Activated CD8-positive, alpha-beta memory T cell treated with anti-CD3 and anti-CD28 coated beads, Interleukin-2, amount 50 U/mL, for 48 hours (primary cell): ENCODE data around the gene ALK.

Experiments used
- DNase-seq: peaks from one replicate; pipeline ENCODE4 v3.0.0-alpha.2; 2020

Gene ALK

GRCh38 chr2:29295845-29296244 is 625.5 kb downstream of the ALK start:
- no peak for DNase-seq

- no peak for DNase-seq
These were observed 627.5 kb downstream of the ALK start for GRCh38 chr2:29293830-29294438.

- no peak for DNase-seq
These were observed 630.9 kb downstream of the ALK start for GRCh38 chr2:29290293-29291047.

- DNase-seq, result no peak
These were observed 636.7 kb downstream of the ALK start for GRCh38 chr2:29284671-29285070.

- DNase-seq, result peak; percentile 12
These were observed 639.5 kb downstream of the ALK start for GRCh38 chr2:29281916-29282247.

GRCh38 chr2:29281086-29281915 is 640.1 kb downstream of the ALK start:
- DNase-seq, result peak; percentile 30

GRCh38 chr2:29278966-29279365 is 642.4 kb downstream of the ALK start:
- DNase-seq, result peak; percentile 25

- no peak for DNase-seq
These were observed 645.2 kb downstream of the ALK start for GRCh38 chr2:29276151-29276550.

- DNase-seq, result no peak
These were observed 646.2 kb downstream of the ALK start for GRCh38 chr2:29275186-29275585.

- no peak for DNase-seq
These were observed 647.4 kb downstream of the ALK start for GRCh38 chr2:29273685-29274611.

- DNase-seq, result no peak
These were observed 648.2 kb downstream of the ALK start for GRCh38 chr2:29273004-29273684.

GRCh38 chr2:29272311-29272710 is 649.1 kb downstream of the ALK start:
- DNase-seq, result no peak

GRCh38 chr2:29270701-29271121 is 650.7 kb downstream of the ALK start:
- no peak for DNase-seq

GRCh38 chr2:29269765-29270109 is 651.6 kb downstream of the ALK start:
- DNase-seq, result no peak

- no peak for DNase-seq
These were observed 652.2 kb downstream of the ALK start for GRCh38 chr2:29269095-29269764.

- no peak for DNase-seq
These were observed 653.7 kb downstream of the ALK start for GRCh38 chr2:29267720-29268119.

- no peak for DNase-seq
These were observed 657.5 kb downstream of the ALK start for GRCh38 chr2:29263886-29264285.

GRCh38 chr2:29262681-29263260 is 658.6 kb downstream of the ALK start:
- DNase-seq, result no peak

- DNase-seq, result no peak
These were observed 660.4 kb downstream of the ALK start for GRCh38 chr2:29261003-29261402.

- no peak for DNase-seq
These were observed 661.1 kb downstream of the ALK start for GRCh38 chr2:29260142-29260772.

- no peak for DNase-seq
These were observed 662.2 kb downstream of the ALK start for GRCh38 chr2:29259221-29259620.
